ENCODE results near the gene GGA3. TPM values are rescaled to one million over a fixed set of nuclear protein-coding genes. Genes with fewer than 3 reads are reported as not detected.
"Not testable (repeated sequence)": the region's sequence is repeated elsewhere in the genome, so short reads cannot be mapped to it uniquely, and the experiment has no call there.

Gene GGA3
- total RNA-seq, 6 experiments from 2014 or later: 12.4 to 18.9 (median 15.8) TPM

- intact Hi-C loops (cut with DNase I): no loop called here
- Histone ChIP-seq H3K4me1 (no peaks in the 10 kb centered on the region), H3K4me3 (no peak overlapping the region), H3K27ac (no peak overlapping the region), H3K27me3 (no peaks in the 10 kb centered on the region), H3K36me3 (no peaks in the 10 kb centered on the region), H3K9me3 (no peaks in the 10 kb centered on the region)
- ATAC-seq: no peak
- no peak for DNase-seq
- WGBS (ENCODE audit: insufficient coverage, low coverage, low lambda C conversion rate, missing lambda C conversion rate): 81% methylated on average over 8 of the region's 9 CpGs
- TF ChIP-seq CTCF (IDR thresholded peaks at IDR 0.05): no peak
- TF ChIP-seq POLR2A (IDR thresholded peaks at IDR 0.05): no peak
Measured at GRCh38 chr17:75287221-75287620, 25.8 kb upstream of the GGA3 start.

- intact Hi-C loops (cut with DNase I): no loop called here
- Histone ChIP-seq H3K4me1 (no peaks in the 10 kb centered on the region), H3K9me3 (no peaks in the 10 kb centered on the region), H3K27ac (no peak overlapping the region), H3K36me3 (no peaks in the 10 kb centered on the region), H3K27me3 (no peaks in the 10 kb centered on the region), H3K4me3 (no peak overlapping the region)
- ATAC-seq (no peak), DNase-seq (no peak)
- no peak for TF ChIP-seq POLR2A (IDR thresholded peaks at IDR 0.05)
- TF ChIP-seq CTCF (IDR thresholded peaks at IDR 0.05): no peak
- WGBS (ENCODE audit: insufficient coverage, low coverage, low lambda C conversion rate, missing lambda C conversion rate): no CpG with 5 or more reads among the region's 6 CpGs
Measured at GRCh38 chr17:75285123-75285522, 23.7 kb upstream of the GGA3 start.

GRCh38 chr17:75280189-75280588 is 18.8 kb upstream of the GGA3 start:
- H3K27me3 ChIP-seq; H3K4me3 ChIP-seq; DNase-seq; ATAC-seq; H3K27ac ChIP-seq; intact Hi-C loops (cut with DNase I); H3K4me1 ChIP-seq; H3K9me3 ChIP-seq; H3K36me3 ChIP-seq: not testable (repeated sequence)
- WGBS (ENCODE audit: insufficient coverage, low coverage, low lambda C conversion rate, missing lambda C conversion rate): 100% methylated on average over 1 of the region's 4 CpGs

GRCh38 chr17:75277664-75278071 is 16.3 kb upstream of the GGA3 start:
- 89% methylated on average over 6 of the region's 6 CpGs for WGBS (ENCODE audit: insufficient coverage, low coverage, low lambda C conversion rate, missing lambda C conversion rate)
- peaks cover 0 to 7% (median 0%) of the 10 kb centered on the region in 4 donors for H3K36me3 ChIP-seq
- H3K27ac ChIP-seq: no peak overlapping the region
- H3K4me1 ChIP-seq: no peaks in the 10 kb centered on the region
- no peaks in the 10 kb centered on the region for H3K9me3 ChIP-seq
- TF ChIP-seq POLR2A (IDR thresholded peaks at IDR 0.05) (no peak), CTCF (IDR thresholded peaks at IDR 0.05) (no peak)
- H3K27me3 ChIP-seq: no peaks in the 10 kb centered on the region
- ATAC-seq (no peak), DNase-seq (no peak)
- intact Hi-C loops (cut with DNase I): loop anchor here in 1 of 2 donors (10.0 kb wide), 1 partner anchor 137 kb away; no protein-coding TSS in a partner anchor
- no peak overlapping the region for H3K4me3 ChIP-seq

GRCh38 chr17:75273977-75274708 is 12.7 kb upstream of the GGA3 start:
- intact Hi-C loops (cut with DNase I): loop anchor here in 1 of 2 donors (10.0 kb wide), 1 partner anchor 141 kb away; no protein-coding TSS in a partner anchor
- 71% methylated on average over 7 of the region's 7 CpGs for WGBS (ENCODE audit: insufficient coverage, low coverage, low lambda C conversion rate, missing lambda C conversion rate)
- TF ChIP-seq CTCF (IDR thresholded peaks at IDR 0.05) (no peak), POLR2A (IDR thresholded peaks at IDR 0.05) (no peak)
- H3K27me3 ChIP-seq: no peaks in the 10 kb centered on the region
- no peak overlapping the region for H3K4me3 ChIP-seq
- H3K9me3 ChIP-seq: no peaks in the 10 kb centered on the region
- ATAC-seq (no peak), DNase-seq (no peak)
- H3K36me3 ChIP-seq: peaks cover 0 to 7% (median 0%) of the 10 kb centered on the region in 4 donors
- no peak overlapping the region for H3K27ac ChIP-seq
- H3K4me1 ChIP-seq: peaks cover 0 to 15% (median 6%) of the 10 kb centered on the region in 4 donors
